HG03342 (cell line): Measurements from ENCODE around the gene SPAAR.
"Not testable (repeated sequence)": the region's sequence is repeated elsewhere in the genome, so short reads cannot be mapped to it uniquely, and the experiment has no call there.

ENCODE experiments used
- ATAC-seq: cut with Tn5 transposase; IDR thresholded peaks from one replicate; pipeline ENCODE4 v1.9.1; 2021; ENCODE audit warnings: mild to moderate bottlenecking, moderate library complexity; ENCODE audit not compliant: unreplicated experiment

Gene SPAAR, protein sequence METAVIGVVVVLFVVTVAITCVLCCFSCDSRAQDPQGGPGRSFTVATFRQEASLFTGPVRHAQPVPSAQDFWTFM

DNA sequence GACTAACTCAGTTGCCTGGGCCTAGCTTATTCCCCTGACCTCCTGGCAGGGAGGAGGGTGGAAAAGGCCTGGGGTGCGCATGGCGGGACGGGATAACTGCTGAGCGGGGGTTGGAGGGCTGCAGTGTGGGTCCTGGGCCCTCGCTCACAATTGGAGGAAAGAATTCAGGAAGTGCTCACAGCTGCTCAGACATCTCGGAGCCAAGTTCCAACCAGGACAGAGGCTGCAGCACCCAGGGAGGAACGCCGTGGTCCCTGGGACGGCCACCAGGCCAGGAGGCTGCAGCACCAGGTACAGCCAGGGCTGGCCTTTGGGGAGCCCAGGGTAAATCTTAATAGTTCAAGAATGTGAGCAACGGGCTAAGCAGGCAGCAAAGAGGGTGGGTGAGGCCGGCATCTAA lies at the start of gene SPAAR:
SPAAR (plus strand) TSS at position 217 of the 400 bp plus-strand sequence. CDS start 974 bp downstream, outside the sequence.
- ATAC-seq: no peak

DNA sequence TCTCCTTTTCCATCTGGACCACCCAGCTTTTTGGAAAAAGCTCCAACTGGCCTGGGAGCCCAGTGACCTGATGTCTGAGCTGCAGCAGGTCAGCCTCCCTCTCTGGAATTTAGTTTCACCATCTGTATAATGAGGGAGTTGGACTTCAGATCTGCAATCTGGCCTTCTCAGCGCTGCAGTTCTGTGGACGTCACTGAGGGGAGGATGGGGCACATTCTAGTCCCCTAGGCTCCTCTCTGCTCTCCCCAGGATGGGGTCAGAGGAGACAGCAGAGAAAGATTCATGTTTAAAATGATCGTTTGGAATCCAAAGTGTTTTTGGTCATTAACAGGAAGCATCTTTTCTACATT lies 49.3 kb upstream of the SPAAR start:
- ATAC-seq: no peak

DNA sequence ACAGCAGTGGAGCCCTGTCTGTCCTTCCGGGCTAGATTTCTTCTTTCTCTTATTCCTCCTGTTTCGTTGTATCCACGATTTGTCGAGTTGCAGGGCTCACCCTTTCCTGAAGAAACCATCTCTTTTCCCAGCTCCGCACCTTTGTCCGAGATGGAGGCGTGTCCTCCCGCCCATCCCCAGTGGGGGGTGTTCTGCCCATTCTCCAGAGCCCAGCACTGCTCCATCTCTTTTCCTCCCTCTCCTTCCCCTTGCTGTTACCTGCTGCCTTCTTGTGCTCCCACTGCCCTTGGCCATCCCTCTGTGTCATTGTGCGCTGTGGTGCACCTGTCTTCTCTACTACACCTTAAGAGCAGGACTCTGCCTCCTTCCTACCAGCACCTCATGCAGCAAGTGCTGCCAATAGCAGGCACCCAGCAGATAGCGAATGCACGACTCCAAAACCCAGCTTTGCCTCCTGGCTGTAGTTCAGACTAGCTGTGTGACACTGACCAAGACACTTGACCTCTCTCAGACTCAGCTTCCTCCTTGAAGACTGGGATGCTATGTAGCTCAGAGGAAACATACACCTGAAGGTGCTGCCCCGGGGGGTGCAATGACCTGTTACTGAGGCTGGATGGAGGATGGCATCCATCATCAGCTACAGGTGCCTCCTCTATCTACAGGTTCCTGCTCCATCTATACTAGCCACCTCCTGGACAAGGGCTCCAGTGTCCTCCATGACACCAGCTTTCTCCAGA lies 48.0 kb upstream of the SPAAR start:
- no peak for ATAC-seq

DNA sequence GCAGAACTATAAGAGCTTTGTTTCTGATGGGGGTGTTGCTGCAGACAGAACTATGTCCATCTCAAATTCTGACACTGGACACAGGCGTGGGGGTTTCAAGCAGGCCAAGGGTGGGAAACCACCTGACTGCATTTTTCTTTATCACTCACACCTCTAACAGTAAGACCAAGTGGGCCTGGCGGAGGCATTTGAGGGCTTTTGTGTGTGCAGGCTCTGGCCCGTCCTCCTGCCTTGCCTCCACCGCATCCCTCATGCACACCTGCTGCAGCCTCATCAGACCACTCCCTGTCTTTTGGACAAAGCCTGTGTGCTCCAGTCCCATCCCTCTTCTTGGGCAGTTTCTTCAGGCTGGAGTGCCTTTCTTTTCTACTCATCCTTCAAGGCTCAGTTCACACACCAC lies 47.0 kb upstream of the SPAAR start:
- ATAC-seq: no peak

DNA sequence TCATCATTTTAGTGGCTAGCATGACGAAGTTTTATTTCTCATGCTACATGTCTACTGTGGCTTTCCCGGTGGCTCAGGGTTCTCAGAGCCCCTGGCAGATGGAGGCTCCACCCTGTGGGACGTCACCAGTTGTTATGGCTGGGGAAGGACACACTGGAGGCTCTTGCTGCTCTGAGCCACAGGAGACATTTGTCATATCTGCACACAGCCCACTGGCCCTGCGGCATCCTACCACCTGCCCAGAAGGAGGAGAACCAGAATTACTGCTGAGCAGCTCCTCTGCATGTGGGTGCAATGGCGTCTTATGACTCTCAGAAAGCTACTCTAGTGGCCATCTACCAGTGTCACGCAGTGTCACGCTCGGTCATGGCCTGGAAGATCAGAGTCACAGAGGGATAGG lies 45.7 kb upstream of the SPAAR start:
- ATAC-seq: no peak

DNA sequence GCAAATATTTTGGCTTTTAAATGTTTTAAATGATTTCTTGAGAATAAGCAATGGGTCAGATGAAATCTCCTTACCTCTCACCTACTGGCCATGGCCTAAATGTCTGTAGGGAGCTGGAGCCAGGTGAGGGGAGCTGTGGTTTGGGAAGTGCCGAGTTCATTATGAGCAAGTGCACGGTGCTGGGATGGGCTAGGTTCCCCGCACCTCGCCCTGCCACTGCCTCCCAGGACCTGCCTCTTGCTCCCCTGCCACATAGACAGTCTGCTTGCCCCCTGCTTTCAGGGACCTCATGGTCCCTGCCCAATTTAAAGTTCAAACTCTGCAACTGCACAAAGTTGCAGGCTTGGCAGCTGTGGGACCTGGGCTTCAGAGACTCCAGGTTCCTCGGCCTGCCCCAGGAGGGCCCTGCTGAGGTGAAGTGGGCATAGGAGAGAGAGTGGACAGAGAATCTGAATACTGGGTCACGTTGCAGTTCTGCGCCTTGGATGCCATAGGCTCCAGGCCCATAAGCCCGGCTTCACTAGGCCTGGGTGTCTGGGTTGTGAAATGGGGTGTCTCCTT lies 44.5 kb upstream of the SPAAR start:
- no peak for ATAC-seq

DNA sequence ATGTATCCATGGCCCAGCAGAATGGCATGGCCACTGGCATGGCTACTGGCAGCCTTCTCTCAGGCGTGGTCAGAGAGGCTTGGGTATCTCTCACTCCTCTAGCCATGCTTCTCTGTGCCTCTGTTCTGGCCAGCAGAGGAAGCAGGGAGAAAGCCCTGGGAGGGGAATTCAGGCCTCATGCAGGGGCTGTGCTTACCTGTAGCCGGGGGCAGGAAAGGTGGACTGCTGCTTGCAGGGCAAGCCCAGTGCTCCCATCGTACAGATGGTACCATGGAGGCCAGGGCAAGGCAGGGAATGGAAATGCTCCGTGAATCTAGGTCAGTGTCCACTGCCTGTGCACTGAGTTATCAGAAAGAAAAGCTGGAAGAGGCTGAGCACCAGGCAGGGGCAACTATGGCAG lies 41.8 kb upstream of the SPAAR start:
- ATAC-seq: no peak

DNA sequence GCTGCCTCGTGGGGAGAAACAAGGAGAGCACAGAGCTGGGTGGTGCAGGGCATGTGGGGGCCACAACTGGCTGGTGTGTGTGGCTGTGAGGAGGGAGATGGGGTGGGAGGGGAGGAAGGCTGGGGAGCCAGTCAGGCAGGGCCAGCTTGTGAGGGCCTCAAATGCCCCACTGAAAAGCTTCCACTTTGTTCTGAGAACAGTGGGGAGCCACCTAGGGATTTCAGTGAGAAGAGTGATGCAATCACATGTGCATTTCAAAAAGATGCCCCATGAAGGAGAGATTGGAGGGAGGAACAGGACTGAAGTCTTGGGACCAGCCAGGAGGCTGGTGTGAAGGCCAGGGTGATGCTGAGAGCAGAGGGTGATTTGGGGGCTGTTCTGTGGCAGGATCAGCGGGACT lies 40.4 kb upstream of the SPAAR start:
- ATAC-seq: no peak

DNA sequence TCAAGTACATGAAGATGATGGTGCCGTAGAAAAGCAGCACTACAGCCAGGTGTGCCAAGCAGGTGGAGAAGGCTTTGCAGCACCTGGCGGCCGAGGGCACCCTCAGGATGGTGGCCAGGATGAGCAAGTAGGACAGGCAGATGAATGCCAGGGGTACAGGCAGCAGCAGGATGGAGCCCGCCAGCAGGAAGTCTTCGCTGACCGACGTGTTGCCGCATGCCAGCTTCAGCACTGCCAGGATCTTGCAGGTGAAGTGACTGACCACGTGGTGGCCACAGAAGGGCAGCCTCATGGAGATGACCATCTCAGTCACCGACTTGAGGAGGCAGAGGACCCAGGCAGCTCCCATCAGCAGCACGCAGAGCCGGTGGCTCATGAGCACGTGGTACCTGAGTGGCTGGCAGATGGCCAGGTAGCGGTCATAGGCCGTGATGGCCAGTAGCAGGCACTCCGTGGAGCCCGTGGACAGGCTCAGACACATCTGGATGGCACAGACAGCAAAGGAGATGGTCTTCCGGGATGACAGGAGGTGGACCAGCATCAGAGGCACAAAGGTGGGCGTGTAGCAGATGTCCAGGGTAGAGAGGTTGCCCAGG lies 39.6 kb upstream of the SPAAR start:
- no peak for ATAC-seq

DNA sequence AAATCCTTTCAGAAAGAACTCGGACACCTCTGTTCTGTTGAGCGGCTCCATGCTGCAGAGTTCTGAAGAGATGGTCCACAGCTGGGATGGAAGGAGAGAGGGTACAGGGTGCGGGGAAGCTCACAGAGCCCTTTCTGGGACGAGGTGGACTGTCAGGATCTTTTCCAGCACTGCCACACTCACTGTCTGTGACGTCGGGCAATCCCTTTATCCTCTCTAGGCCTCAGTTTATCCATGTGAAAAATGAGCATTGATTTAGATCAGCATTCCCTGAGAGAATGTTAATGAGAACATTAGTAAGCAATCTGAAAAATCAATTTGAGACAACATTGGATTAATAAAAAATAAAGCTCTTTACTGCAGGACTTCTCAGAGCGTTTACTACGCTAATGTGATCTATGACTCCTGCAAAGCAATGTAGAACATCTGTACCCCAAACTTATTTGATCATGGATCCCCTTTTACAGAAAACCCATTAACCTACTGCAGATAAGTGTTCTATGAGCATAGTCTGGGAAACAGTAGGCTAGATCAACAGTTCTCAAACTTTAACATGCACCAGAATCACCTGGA lies 38.9 kb upstream of the SPAAR start, which contains the start of gene OR13J1:
OR13J1 (minus strand) TSS at position 51 of the 573 bp plus-strand sequence; CDS start at position 51, 0 bp downstream.
- ATAC-seq: no peak

DNA sequence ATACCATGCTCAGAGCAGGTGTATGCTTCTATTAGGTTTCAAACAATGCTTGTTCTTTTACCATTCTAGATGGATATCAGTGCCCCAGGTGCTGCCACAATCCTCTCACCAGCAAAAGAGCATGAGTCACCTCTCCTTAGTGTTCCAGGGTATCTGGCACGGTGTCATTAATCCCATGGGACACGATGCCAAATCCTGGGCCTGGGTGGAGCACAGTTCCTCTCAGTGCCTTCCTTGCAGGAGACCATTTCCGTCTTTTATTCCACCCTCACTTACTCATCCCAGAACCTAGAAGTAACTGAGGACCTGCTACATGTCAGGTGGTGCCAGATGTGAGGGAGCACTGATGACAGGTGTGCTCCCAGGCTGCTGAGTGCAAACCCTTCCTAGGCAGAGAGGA lies 37.7 kb upstream of the SPAAR start:
- no peak for ATAC-seq

DNA sequence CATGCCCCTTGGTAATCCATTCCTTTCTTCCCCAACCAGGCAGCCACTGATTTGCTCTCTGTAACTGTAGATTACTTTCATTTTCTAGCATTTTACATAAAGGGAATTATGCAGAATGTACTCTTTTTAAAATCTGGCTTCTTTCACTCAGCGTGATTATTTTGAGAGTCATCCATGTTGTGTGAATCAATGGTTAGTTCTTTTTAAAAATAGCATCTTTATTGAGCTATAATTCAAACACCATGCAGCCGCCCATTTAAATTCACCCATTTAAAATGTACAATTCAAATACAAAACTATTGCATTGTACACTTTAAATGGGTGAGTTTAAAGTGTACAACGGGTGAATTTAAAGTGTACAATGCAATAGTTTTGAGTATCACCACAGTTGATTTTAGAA lies 36.8 kb upstream of the SPAAR start:
- no peak for ATAC-seq

DNA sequence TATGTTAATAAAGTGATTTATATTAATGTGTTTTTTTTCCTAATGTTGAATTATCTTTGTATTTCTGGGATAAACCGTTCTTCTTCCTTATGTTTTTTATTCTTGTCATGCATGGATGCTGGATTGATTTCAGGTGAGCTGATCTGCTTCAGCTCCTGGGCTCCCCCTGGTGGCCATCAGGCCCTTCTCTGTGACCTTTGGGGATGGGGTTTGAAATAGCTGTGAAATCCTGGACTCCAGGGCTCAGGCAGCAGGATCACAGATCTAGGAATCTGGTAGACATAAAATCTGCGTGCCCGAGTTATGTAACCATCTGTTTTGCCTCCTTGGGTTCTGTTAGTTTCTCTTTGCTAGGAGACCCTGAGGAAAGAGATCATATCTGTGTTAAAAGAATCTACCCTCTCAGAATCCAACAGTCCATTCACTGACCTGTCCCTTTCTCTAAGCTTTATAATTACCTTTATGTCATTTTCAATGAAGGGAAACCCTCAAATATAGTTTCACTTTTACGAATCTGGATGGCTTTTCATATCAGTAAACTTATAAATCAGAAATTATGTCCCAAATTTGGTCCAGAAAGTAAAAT lies 26.9 kb upstream of the SPAAR start:
- ATAC-seq: no peak

DNA sequence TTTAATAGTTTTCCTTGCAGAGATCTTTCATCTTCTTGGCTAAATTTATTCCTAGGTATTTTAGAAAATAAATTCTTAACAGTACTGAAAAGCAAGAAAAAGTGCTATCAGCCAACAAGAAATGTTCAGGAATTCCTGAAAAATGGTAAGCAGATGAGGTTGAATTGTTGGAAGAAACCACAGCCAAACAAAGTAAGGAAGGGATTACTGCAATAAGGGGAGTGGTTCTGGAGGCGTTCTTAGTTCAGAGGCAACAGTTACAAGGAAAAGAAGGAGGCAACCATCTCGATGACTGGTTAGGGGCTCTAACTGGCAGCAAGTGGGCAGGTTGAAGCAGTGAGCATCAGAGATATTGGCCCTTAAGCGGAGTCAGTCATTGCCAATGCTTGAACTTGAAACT lies 26.3 kb upstream of the SPAAR start:
- ATAC-seq: no peak

DNA sequence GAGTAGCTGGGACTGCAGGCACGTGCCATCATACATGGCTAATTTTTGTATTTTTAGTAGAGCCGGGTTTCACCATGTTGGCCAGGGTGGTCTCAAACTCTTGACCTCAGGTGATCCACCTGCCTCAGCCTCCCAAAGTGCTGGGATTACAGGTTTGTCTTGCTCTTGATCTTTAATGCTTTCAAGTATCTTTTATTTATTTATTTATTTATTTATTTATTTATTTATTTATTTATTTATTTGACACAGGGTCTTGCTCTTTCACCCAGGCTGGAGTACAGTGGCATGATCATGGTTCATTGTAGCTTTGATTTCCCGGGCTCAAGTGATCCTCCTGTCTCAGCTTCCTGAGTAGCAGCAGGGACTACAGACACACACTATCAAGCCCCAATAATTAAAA lies 24.4 kb upstream of the SPAAR start:
- ATAC-seq: not testable (repeated sequence)

DNA sequence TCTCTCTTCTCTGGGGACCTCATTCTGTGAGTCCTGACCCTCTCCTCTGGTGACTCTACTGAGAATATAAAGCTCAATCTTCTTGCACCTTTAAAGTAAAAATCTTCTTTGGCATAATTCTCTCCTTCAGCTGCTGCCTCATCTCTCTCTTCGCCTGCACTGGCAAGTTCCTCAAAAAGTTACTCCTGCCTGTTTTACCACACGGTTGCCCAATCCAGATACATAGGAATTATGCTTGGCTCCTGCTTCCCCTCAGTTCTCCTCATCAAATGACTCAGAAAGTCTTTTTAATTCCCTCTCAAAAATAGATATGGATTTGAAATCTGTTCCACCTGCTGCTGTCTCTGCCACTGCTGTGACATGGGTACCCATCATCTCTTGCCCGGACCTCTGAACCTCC lies 17.6 kb upstream of the SPAAR start:
- ATAC-seq: no peak

DNA sequence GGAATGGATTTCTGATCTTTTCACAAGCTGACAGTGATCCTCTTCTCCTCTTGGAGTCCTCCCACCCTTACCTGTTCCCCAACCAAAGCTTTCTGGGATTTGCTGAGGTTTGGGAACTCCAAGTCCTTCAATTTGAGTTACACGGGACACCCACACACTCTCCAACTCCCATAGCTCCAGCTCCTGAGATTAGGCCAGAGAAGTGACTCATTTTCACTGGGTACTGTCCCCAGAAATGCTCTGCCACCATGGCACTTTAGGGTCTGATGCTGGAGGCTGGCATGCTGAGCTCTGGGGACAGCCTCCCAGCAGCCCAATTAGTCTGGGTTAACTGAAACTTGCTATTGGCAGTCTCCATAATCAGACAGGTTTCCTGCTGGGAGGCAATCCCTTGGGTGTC lies 17.2 kb upstream of the SPAAR start:
- ATAC-seq: no peak

DNA sequence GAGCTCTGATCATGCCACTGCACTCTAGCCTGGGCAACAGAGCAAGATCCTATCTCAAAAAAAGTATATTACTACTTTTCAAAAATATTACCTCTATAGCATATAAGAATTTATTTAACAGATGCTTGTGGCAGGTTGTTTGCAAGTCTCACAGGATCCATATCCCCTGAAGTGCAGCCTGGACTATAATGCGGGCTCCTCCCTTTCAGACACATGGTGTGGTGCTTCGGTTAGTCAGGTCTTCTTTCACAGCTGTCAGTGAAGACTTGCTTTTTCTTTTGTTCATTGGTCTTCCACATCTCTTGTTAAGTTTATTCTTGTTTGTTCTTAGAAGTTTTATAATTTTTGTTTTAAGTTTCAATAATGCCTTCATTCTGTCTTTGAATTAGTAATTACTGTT lies 12.7 kb upstream of the SPAAR start:
- ATAC-seq: no peak

DNA sequence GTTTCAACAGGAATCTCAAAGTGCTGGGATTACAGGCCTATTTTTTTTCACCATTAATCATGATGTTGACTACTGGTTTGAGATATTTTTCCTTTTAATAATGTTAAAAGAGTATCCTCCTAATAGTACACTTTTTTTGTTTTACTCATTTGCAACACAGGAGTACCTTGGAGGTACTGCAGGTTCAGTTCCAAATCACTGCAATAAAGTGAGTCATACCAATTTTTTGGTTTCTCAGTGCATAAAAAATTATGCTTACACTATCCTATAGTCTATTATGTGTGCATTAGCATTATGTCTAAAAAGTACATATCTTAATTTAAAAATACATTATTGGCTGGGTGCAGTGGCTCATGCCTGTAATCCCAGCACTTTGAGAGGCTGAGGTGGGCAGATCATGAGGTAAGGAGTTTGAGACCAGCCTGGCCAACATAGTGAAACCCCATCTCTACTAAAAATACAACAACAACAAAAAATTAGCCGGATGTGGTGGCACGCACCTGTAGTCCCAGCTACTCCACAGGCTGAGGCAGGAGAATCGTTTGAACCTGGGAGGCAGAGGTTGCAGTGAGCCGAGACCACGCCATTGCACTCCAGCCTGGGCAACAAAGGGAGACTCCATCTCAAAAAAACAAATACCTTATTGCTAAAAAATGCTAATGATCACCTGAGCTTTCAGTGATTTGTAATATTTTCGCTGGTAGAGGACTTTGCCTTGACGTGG lies 11.8 kb upstream of the SPAAR start:
- ATAC-seq: not testable (repeated sequence)

DNA sequence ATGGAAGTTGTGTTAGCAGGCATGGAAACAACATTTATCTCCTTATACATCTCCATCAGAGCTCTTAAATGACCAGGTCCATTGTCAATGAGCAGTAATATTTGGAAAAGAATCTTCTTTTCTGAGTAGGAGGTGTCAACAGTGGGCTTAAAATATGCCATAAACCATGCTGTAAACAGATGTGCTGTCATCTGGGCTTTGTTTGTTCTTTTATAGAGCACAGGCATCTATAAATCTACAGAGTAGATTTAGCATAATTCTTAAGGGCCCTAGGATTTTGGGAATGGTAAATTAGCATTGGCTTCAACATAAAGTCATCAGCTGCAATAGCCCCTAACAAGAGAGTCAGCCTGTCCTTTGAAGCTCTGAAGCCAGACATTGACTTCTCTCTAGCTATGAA lies 11.0 kb upstream of the SPAAR start:
- ATAC-seq: no peak

DNA sequence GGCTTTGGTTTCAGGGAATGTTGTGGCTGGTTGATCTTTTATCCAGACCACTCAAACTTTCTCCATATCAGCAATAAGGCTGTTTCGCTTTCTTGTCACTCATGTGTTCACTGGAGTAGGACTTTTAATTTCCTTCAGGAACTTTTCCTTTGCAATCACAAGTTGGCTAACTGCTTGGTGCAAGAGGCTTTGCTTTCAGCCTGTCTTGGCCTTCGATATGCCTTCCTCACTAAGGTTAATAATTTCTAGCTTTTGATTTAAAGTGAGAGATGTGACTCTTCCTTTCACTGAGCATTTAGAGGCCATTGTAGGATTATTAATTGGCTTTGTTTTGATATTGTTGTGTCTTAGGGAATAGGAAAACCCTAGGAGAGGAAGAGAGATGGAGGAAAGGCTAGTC lies 10.3 kb upstream of the SPAAR start:
- ATAC-seq: no peak
